ENCODE measurements around the gene TMEM144. TPM values are rescaled to one million over a fixed set of nuclear protein-coding genes. Genes with fewer than 3 reads are reported as not detected.

Gene TMEM144
- total RNA-seq, 1 experiment from 2014 or later, result 3.4 TPM

DNA sequence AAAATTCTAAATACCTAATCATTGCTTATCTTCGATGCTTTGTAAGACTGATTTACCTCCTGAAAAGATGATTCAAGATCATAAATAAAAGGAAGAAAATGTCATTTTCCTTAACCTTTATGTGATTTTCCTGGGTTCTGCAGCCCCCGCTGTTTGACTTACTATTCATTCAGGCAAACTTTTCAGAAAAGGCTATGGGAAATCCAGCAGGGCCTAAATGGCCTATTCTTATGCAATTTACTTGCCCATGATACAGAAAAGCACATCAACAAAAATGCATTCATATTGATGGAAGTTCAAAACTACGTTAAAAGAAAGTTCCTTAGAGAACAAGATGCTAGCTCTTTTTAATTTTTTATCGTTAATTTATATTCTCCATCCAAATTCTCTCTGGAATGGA, 51.2 kb downstream of the TMEM144 start:
- no peaks in the 10 kb centered on the region for H4K20me1 ChIP-seq (ENCODE audit: control insufficient read depth, insufficient read depth, insufficient read length)
- TF ChIP-seq, protein P1, sequence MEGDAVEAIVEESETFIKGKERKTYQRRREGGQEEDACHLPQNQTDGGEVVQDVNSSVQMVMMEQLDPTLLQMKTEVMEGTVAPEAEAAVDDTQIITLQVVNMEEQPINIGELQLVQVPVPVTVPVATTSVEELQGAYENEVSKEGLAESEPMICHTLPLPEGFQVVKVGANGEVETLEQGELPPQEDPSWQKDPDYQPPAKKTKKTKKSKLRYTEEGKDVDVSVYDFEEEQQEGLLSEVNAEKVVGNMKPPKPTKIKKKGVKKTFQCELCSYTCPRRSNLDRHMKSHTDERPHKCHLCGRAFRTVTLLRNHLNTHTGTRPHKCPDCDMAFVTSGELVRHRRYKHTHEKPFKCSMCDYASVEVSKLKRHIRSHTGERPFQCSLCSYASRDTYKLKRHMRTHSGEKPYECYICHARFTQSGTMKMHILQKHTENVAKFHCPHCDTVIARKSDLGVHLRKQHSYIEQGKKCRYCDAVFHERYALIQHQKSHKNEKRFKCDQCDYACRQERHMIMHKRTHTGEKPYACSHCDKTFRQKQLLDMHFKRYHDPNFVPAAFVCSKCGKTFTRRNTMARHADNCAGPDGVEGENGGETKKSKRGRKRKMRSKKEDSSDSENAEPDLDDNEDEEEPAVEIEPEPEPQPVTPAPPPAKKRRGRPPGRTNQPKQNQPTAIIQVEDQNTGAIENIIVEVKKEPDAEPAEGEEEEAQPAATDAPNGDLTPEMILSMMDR (conservative IDR thresholded peaks at IDR 0.05), result no peak
- no peak overlapping the region for H3K18ac ChIP-seq (ENCODE audit: insufficient read length, low read depth, low read length)
- no peak overlapping the region for H3K9ac ChIP-seq (ENCODE audit: extremely low read depth, insufficient read length, low read length)
- no peak for DNase-seq
- H4K5ac ChIP-seq (ENCODE audit: insufficient read length, low read depth, low read length), result no peak overlapping the region
- H2BK15ac ChIP-seq (ENCODE audit: low read depth, low read length), result no peak overlapping the region
- H2BK20ac ChIP-seq (ENCODE audit: low read depth, low read length, poor library complexity, severe bottlenecking), result no peak overlapping the region
- no peak overlapping the region; a peak in 1 of 7 replicates for H3K27ac Mint-ChIP-seq
- no peak overlapping the region for H3K27ac ChIP-seq (ENCODE audit: insufficient read length, low read depth, low read length)
- no peak overlapping the region for H2BK12ac ChIP-seq (ENCODE audit: insufficient read length, low read depth, low read length)
- H3K23me2 ChIP-seq (ENCODE audit: insufficient read length, low read depth, low read length, poor library complexity, severe bottlenecking), result no peaks in the 10 kb centered on the region
- H3K56ac ChIP-seq (ENCODE audit: insufficient read length, low read depth, low read length), result no peak overlapping the region
- no peak overlapping the region for H3K4ac ChIP-seq (ENCODE audit: low read depth, low read length)
- no peaks in the 10 kb centered on the region for H3K9me3 Mint-ChIP-seq
- no peak overlapping the region for H4K91ac ChIP-seq (ENCODE audit: insufficient read length, low read depth, low read length)
- H2BK120ac ChIP-seq (ENCODE audit: low read depth, low read length, poor library complexity, severe bottlenecking), result no peak overlapping the region
- peaks cover 39 to 49% of the 10 kb centered on the region in 2 experiments for H3K4me1 Mint-ChIP-seq
- no peak overlapping the region for H3K4me2 ChIP-seq (ENCODE audit: insufficient read depth, insufficient read length, low read length)
- H3K23ac ChIP-seq (ENCODE audit: insufficient read length, low read depth, low read length), result no peak overlapping the region
- peaks cover 5% of the 10 kb centered on the region; the same call in 1 of the 2 replicates for H3K4me1 ChIP-seq (ENCODE audit: insufficient read depth, low read length)
- no peak overlapping the region for H2BK5ac ChIP-seq (ENCODE audit: insufficient read length, low read length)
- H3K27me3 ChIP-seq (ENCODE audit: insufficient read depth, low read length), result no peaks in the 10 kb centered on the region
- no peaks in the 10 kb centered on the region for H3K79me2 ChIP-seq (ENCODE audit: insufficient read depth, low read length)
- no peaks in the 10 kb centered on the region for H3K9me3 ChIP-seq (ENCODE audit: control insufficient read depth, low read depth, low read length)
- no peak overlapping the region for H2AK5ac ChIP-seq (ENCODE audit: insufficient read length, low read length)
- no CpG with 5 or more reads among the region's 4 CpGs for WGBS (ENCODE audit: extremely low coverage, insufficient read length, low lambda C conversion rate)
- H4K8ac ChIP-seq (replicated peaks; ENCODE audit: insufficient read length, low read depth, low read length), result no peak overlapping the region
- no peak overlapping the region for H2AFZ ChIP-seq (ENCODE audit: low read length)
- no peak overlapping the region for H3T11ph ChIP-seq (ENCODE audit: low read length)
- no peaks in the 10 kb centered on the region for H3K79me1 ChIP-seq (ENCODE audit: insufficient read depth, low read depth, low read length, poor library complexity, severe bottlenecking)
- no peaks in the 10 kb centered on the region for H3K27me3 Mint-ChIP-seq (ENCODE audit: low read depth)
- no peak overlapping the region; a peak in 1 of 5 replicates for H3K4me3 Mint-ChIP-seq
- no peak overlapping the region for H3K14ac ChIP-seq (ENCODE audit: insufficient read depth, low read length)
- H3K36me3 Mint-ChIP-seq (ENCODE audit: insufficient read depth in 1 of 3, low read depth in 3 of 3), result no peaks in the 10 kb centered on the region

All from H9 (cell line).